ENCODE measurements around the gene CATSPERD.

Gene CATSPERD

DNA sequence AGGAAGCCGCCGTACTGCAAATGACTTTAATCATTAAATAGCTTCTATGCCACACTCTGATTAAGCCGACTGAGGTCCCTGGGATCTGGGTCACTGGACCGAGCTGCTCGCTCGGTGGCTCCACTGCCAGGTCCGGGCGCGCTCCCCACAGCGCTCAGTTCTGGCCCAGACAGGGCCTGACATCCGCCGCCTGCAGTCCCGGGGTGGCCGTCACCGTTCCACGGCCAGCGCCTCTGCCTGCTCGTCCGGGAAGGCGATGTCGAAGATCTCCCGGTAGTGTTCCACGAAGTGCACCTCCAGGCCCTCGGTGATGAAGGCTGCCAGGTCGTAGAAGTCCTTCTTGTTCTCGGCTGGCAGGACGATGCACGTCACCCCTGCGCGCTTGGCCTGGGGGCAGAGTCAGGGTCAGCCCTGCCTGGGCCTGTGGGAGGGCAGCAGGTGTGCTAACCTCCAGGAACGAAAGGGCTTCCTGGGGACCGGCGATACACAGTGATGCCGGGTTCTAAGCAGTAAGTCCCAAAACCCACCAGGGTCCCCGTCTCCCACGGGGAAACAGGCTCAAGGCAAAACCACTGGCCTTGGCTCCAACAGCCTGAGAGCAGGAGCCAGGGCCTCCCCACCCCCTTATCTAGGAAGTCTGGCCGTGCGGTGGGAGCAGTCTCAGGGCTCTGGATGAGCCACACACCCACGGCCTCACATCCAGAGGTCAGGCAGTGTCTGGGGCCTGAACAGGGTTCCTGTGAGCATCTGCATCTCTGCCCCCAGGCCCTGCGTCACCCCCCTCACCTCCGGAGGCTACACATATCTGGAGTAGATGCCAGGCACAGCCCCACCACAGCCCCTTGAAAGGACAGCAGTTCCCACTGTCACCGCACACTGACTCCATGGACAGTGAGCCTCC, 28.4 kb upstream of the CATSPERD start:
- TF ChIP-seq, protein P1, sequence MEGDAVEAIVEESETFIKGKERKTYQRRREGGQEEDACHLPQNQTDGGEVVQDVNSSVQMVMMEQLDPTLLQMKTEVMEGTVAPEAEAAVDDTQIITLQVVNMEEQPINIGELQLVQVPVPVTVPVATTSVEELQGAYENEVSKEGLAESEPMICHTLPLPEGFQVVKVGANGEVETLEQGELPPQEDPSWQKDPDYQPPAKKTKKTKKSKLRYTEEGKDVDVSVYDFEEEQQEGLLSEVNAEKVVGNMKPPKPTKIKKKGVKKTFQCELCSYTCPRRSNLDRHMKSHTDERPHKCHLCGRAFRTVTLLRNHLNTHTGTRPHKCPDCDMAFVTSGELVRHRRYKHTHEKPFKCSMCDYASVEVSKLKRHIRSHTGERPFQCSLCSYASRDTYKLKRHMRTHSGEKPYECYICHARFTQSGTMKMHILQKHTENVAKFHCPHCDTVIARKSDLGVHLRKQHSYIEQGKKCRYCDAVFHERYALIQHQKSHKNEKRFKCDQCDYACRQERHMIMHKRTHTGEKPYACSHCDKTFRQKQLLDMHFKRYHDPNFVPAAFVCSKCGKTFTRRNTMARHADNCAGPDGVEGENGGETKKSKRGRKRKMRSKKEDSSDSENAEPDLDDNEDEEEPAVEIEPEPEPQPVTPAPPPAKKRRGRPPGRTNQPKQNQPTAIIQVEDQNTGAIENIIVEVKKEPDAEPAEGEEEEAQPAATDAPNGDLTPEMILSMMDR (conservative IDR thresholded peaks at IDR 0.05; ENCODE audit: low read depth, low read length), result no peak

GRCh38 chr19:5692723-5693194, 27.7 kb upstream of the CATSPERD start:
- no peak for DNase-seq (ENCODE audit: low read depth)
- TF ChIP-seq, protein P1 (conservative IDR thresholded peaks at IDR 0.05; ENCODE audit: low read depth, low read length), result no peak
- no peak overlapping the region for H3K4me3 ChIP-seq (ENCODE audit: low read depth, low read length)

More for the DNA sequence above, 28.4 kb upstream of the CATSPERD start:
- H3K4me3 ChIP-seq (ENCODE audit: low read depth, low read length), result peak overlapping the region; percentile 99
- no peak for DNase-seq (ENCODE audit: low read depth)

- TF ChIP-seq, protein P1 (conservative IDR thresholded peaks at IDR 0.05; ENCODE audit: low read depth, low read length), result no peak
- no peak for DNase-seq (ENCODE audit: low read depth)
- no peak overlapping the region for H3K4me3 ChIP-seq (ENCODE audit: low read depth, low read length)
Observed at GRCh38 chr19:5693195-5694166, 27.0 kb upstream of the CATSPERD start.

- TF ChIP-seq, protein P1 (conservative IDR thresholded peaks at IDR 0.05; ENCODE audit: low read depth, low read length), result no peak
- H3K4me3 ChIP-seq (ENCODE audit: low read depth, low read length), result no peak overlapping the region
- DNase-seq (ENCODE audit: low read depth), result no peak
Observed at GRCh38 chr19:5694167-5694955, 26.1 kb upstream of the CATSPERD start.

GRCh38 chr19:5694956-5695648, 25.3 kb upstream of the CATSPERD start:
- TF ChIP-seq, protein P1 (conservative IDR thresholded peaks at IDR 0.05; ENCODE audit: low read depth, low read length), result no peak
- no peak for DNase-seq (ENCODE audit: low read depth)
- no peak overlapping the region for H3K4me3 ChIP-seq (ENCODE audit: low read depth, low read length)
